ENCODE measurements around the gene PAX2. TPM values are rescaled to one million over a fixed set of nuclear protein-coding genes. Genes with fewer than 3 reads are reported as not detected.

Gene PAX2
- total RNA-seq, 4 donors from 2014 or later: not detected

DNA sequence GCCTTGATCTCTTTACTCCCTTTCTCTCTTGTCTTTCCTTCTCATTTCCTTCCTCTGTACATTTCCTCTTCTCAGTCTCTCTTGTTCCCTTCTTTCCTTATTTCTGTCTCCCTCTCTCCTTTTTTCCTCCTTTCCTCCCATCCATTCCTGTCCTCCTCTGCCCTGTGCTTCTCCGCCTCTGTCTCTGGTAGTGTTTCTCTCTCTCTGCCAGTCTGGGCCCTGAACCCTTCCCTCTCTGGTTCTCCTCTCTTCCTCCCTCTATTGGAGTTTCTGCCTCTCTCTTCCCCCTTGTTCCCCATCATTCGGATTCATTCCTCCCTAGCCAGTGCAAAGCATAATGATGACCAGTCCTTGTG lies 13.2 kb upstream of the PAX2 start:
- TF ChIP-seq, protein P1, sequence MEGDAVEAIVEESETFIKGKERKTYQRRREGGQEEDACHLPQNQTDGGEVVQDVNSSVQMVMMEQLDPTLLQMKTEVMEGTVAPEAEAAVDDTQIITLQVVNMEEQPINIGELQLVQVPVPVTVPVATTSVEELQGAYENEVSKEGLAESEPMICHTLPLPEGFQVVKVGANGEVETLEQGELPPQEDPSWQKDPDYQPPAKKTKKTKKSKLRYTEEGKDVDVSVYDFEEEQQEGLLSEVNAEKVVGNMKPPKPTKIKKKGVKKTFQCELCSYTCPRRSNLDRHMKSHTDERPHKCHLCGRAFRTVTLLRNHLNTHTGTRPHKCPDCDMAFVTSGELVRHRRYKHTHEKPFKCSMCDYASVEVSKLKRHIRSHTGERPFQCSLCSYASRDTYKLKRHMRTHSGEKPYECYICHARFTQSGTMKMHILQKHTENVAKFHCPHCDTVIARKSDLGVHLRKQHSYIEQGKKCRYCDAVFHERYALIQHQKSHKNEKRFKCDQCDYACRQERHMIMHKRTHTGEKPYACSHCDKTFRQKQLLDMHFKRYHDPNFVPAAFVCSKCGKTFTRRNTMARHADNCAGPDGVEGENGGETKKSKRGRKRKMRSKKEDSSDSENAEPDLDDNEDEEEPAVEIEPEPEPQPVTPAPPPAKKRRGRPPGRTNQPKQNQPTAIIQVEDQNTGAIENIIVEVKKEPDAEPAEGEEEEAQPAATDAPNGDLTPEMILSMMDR (IDR thresholded peaks at IDR 0.05): no peak
- TF ChIP-seq POLR2A (IDR thresholded peaks at IDR 0.05; ENCODE audit: low read depth) (no peak), POLR2AphosphoS5 (IDR thresholded peaks at IDR 0.05) (no peak), EP300 (IDR thresholded peaks at IDR 0.05) (no peak)
- H3K9me3 ChIP-seq: no peaks in the 10 kb centered on the region
- DNase-seq (ENCODE audit: extremely low spot score): no peak
- peaks cover 22 to 40% (median 36%) of the 10 kb centered on the region in 4 donors for H3K4me1 ChIP-seq
- intact Hi-C loops (cut with DNase I): no loop called here
- no peak overlapping the region for H3K27ac ChIP-seq (replicated peaks in 1 of 4)
- no peak overlapping the region for H3K4me3 ChIP-seq
- no peaks in the 10 kb centered on the region for H3K36me3 ChIP-seq
- peaks cover 0 to 100% (median 75%) of the 10 kb centered on the region in 4 donors for H3K27me3 ChIP-seq
- WGBS: 87% methylated on average over 2 of the region's 2 CpGs

DNA sequence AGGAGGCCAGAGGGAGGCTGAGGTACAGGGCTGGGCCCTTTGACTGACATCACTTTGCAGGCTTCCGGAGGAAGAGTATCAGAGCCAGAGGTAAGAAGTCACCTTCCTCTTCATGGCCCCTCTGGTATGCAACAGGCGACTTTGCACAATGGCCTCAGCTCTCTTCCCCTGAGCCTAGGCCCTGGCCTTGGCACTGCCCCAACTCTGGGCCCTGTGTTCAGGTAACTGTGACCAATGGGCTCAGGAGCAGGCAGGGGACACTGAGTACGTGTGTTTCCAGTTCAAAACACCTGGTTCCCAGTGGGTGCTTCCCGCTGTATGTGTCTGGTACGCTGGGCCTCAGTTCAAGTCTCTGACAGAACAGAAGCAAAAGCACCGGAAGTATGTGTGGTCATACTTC lies 12.1 kb upstream of the PAX2 start:
- Histone ChIP-seq H3K4me1 (peaks cover 28 to 52% (median 47%) of the 10 kb centered on the region in 4 donors), H3K27me3 (peaks cover 0 to 100% (median 81%) of the 10 kb centered on the region in 4 donors), H3K36me3 (no peaks in the 10 kb centered on the region), H3K27ac (replicated peaks in 1 of 4) (no peak overlapping the region), H3K4me3 (no peak overlapping the region), H3K9me3 (no peaks in the 10 kb centered on the region)
- no peak for DNase-seq (ENCODE audit: extremely low spot score)
- intact Hi-C loops (cut with DNase I): no loop called here
- 75% methylated on average over 6 of the region's 6 CpGs for WGBS
- TF ChIP-seq POLR2A (IDR thresholded peaks at IDR 0.05; ENCODE audit: low read depth): no peak
- TF ChIP-seq, protein P1 (IDR thresholded peaks at IDR 0.05): no peak
- no peak for TF ChIP-seq EP300 (IDR thresholded peaks at IDR 0.05)
- no peak for TF ChIP-seq POLR2AphosphoS5 (IDR thresholded peaks at IDR 0.05)

DNA sequence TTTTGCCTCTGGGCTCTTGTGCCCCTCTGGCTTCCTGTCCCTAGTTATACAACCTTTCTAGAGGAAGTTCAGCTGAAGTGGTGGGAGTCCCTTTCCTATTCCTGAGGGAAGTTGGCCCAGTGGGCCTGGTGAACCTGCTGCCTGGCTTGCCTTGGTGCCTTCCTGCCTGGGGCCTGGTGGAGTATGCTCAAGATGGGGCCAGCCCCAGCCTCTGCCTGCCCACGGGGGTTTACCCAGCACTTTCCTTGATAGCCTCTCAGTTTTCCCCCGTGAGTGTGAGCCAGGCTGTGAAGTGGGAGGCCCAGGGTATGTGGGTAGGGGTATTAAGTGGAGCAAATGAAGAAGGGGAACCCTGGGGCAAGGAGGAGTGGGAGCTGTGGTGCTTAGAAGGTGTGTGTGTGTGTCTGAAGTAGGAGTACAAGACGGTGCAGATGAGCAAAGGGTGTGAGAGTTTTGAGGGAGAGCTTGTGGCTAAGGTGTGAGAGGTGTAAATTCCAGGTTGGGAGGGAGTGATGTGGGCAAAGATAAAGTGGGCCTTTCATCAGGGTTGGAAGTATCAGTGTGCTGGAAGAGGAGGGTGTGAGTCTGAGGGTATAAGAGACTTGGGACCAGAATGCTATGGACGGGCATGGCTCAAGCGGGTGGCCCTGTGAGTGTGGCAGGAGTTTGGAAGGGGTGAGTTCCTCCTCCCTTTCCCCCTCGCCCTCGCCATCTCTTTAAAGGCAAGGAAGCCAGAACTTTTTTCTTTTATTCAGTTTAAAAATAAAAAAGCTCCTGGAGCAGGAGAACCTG lies 10.9 kb upstream of the PAX2 start:
- Histone ChIP-seq H3K9me3 (no peaks in the 10 kb centered on the region), H3K4me3 (no peak overlapping the region), H3K27me3 (peaks cover 0 to 100% (median 82%) of the 10 kb centered on the region in 4 donors), H3K27ac (replicated peaks in 1 of 4) (no peak overlapping the region), H3K36me3 (no peaks in the 10 kb centered on the region), H3K4me1 (peaks cover 30 to 56% (median 52%) of the 10 kb centered on the region in 4 donors)
- TF ChIP-seq POLR2AphosphoS5 (IDR thresholded peaks at IDR 0.05) (no peak), POLR2A (IDR thresholded peaks at IDR 0.05; ENCODE audit: low read depth) (no peak), EP300 (IDR thresholded peaks at IDR 0.05) (no peak)
- TF ChIP-seq, protein P1 (IDR thresholded peaks at IDR 0.05): no peak
- intact Hi-C loops (cut with DNase I): no loop called here
- WGBS: 78% methylated on average over 6 of the region's 7 CpGs
- DNase-seq (ENCODE audit: extremely low spot score): no peak

DNA sequence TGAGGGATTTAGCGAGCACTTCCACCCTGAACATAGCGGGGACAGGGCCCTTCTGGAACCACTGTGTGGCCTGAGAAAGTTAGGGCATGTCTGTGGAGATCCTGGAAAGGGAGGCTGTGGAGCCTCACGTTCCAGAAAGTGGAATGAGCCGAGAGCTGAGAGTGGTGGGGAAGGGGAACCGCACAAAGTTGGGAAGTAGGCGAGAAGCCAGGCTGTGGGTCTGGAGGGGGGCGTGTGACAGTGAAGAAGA lies 10.4 kb upstream of the PAX2 start:
- DNase-seq (ENCODE audit: extremely low spot score): no peak
- no peak for TF ChIP-seq EP300 (IDR thresholded peaks at IDR 0.05)
- TF ChIP-seq, protein P1 (IDR thresholded peaks at IDR 0.05): no peak
- TF ChIP-seq POLR2AphosphoS5 (IDR thresholded peaks at IDR 0.05): no peak
- TF ChIP-seq POLR2A (IDR thresholded peaks at IDR 0.05; ENCODE audit: low read depth): no peak
- no peak overlapping the region for H3K4me3 ChIP-seq
- H3K27me3 ChIP-seq: peaks cover 0 to 100% (median 82%) of the 10 kb centered on the region in 4 donors
- H3K9me3 ChIP-seq: no peaks in the 10 kb centered on the region
- WGBS: 22% methylated on average over 7 of the region's 7 CpGs
- intact Hi-C loops (cut with DNase I): no loop called here
- peaks cover 24 to 56% (median 52%) of the 10 kb centered on the region in 4 donors for H3K4me1 ChIP-seq
- no peaks in the 10 kb centered on the region for H3K36me3 ChIP-seq
- no peak overlapping the region for H3K27ac ChIP-seq (replicated peaks in 1 of 4)
